Astrocyte (in vitro differentiated cells and primary cell): ENCODE results near the gene CDK6. TPM values are rescaled to one million over a fixed set of nuclear protein-coding genes. Genes with fewer than 3 reads are reported as not detected.

Source experiments
- DNase-seq: peaks from one replicate; pipeline ENCODE4 v3.0.0-alpha.2; 2010; ENCODE audit warnings: low read depth
- FAIRE-seq: peaks from 2 replicates; lab custom pipeline; 2011; peaks lifted over from hg19 to GRCh38; lab: Jason Lieb, UNC
- H2AFZ ChIP-seq: 2 replicates; pipeline ENCODE4 v1.6.0; 2012; ENCODE audit warnings: low read depth, low read length, inconsistent platforms
- H3K27ac ChIP-seq: 2 replicates; pipeline ENCODE4 v1.5.1; 2011; ENCODE audit warnings: low read depth, low read length, inconsistent platforms
- H3K27me3 ChIP-seq: 2 replicates; pipeline ENCODE4 v1.6.0; 2011; ENCODE audit warnings: low read length, inconsistent platforms; ENCODE audit not compliant: insufficient read depth
- H3K36me3 ChIP-seq: 2 replicates; pipeline ENCODE4 v1.5.1; 2011; ENCODE audit warnings: low read length, inconsistent platforms; ENCODE audit not compliant: insufficient read depth
- H3K4me1 ChIP-seq: 2 replicates; pipeline ENCODE4 v1.5.1; 2011; ENCODE audit warnings: low read length, inconsistent platforms; ENCODE audit not compliant: insufficient read depth
- H3K4me2 ChIP-seq: 2 replicates; pipeline ENCODE4 v1.6.0; 2012; ENCODE audit warnings: low read length, inconsistent platforms
- H3K4me3 ChIP-seq: 2 replicates; pipeline ENCODE4 v1.5.1; 2011; ENCODE audit warnings: low read depth, mild to moderate bottlenecking, low read length, inconsistent platforms; ENCODE audit not compliant: insufficient read depth
- H3K79me2 ChIP-seq: 2 replicates; pipeline ENCODE4 v1.6.0; 2012; ENCODE audit warnings: mild to moderate bottlenecking, low read length, inconsistent platforms; ENCODE audit not compliant: insufficient read depth
- H3K9ac ChIP-seq: 2 replicates; pipeline ENCODE4 v1.6.0; 2012; ENCODE audit warnings: mild to moderate bottlenecking, low read length, inconsistent platforms
- H3K9me3 ChIP-seq: 2 replicates; pipeline ENCODE4 v1.5.1; 2012; ENCODE audit warnings: low read depth, mild to moderate bottlenecking, low read length, inconsistent platforms; ENCODE audit not compliant: insufficient read depth
- H4K20me1 ChIP-seq: 2 replicates; pipeline ENCODE4 v1.6.0; 2012; ENCODE audit warnings: low read length, inconsistent platforms; ENCODE audit not compliant: insufficient read depth
- H3K27ac Mint-ChIP-seq: one replicate; pipeline ENCODE4 v1.8.0; 2021; ENCODE audit warnings: mild to moderate bottlenecking, mixed read lengths; ENCODE audit not compliant: unreplicated experiment
- H3K27me3 Mint-ChIP-seq: one replicate; pipeline ENCODE4 v1.8.0; 2021; ENCODE audit warnings: low read depth, mixed read lengths; ENCODE audit not compliant: unreplicated experiment
- H3K36me3 Mint-ChIP-seq: one replicate; pipeline ENCODE4 v1.8.0; 2021; ENCODE audit warnings: low read depth, mixed read lengths; ENCODE audit not compliant: unreplicated experiment
- H3K4me1 Mint-ChIP-seq: one replicate; pipeline ENCODE4 v1.8.0; 2021; ENCODE audit warnings: low read depth, mixed read lengths; ENCODE audit not compliant: unreplicated experiment
- H3K4me3 Mint-ChIP-seq: one replicate; pipeline ENCODE4 v1.8.0; 2021; ENCODE audit warnings: mild to moderate bottlenecking, moderate library complexity, mixed read lengths; ENCODE audit not compliant: unreplicated experiment
- H3K9me3 Mint-ChIP-seq: one replicate; pipeline ENCODE4 v1.8.0; 2021; ENCODE audit warnings: mild to moderate bottlenecking, mixed read lengths; ENCODE audit not compliant: unreplicated experiment
- EZH2 ChIP-seq: IDR thresholded peaks from 2 replicates; pipeline ENCODE4 v1.6.1; 2012; ENCODE audit warnings: mild to moderate bottlenecking, low read length, inconsistent platforms; ENCODE audit not compliant: insufficient read depth
- total RNA-seq: library from RNA; stranded (reverse); gene quantifications from 2 replicates; pipeline ENCODE4 v1.2.1, GENCODE V29; 2021
- TF ChIP-seq, protein P1 (sequence below): IDR thresholded peaks from 2 replicates; pipeline ENCODE4 v1.5.1; 2011; ENCODE audit warnings: low read depth, mild to moderate bottlenecking, inconsistent platforms, low read length, moderate library complexity; ENCODE audit not compliant: insufficient read depth

The CDK6 gene
- total RNA-seq, 1 donor from 2014 or later: 160 TPM

DNA sequence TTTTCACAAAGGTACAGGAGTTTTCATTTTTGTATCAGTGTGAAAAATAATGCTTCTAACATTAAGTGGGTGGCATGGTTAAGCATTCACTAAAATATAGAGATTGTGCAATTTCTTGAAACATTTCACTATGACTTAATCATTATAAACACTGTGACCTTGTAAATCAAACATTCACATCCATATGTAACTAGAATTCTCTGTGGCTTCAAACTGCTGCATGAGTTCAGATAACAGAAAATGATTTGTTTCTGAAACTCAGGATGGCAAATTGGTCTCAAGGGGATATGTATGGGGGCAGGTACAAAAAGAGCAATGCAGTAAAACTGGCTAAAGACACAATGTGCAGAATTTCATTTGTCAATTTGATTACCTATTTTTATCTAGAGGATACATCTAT is 250.0 kb downstream of the CDK6 start:
- Mint-ChIP-seq H3K27me3 (no peaks in the 10 kb centered on the region), H3K4me3 (no peak overlapping the region), H3K4me1 (peaks cover 10% of the 10 kb centered on the region), H3K9me3 (no peaks in the 10 kb centered on the region), H3K27ac (no peak overlapping the region), H3K36me3 (peaks cover 3% of the 10 kb centered on the region)
- FAIRE-seq: no peak
- Histone ChIP-seq H4K20me1 (peaks cover 70% of the 10 kb centered on the region), H3K27me3 (no peaks in the 10 kb centered on the region), H2AFZ (no peak overlapping the region), H3K4me1 (peaks cover 9% of the 10 kb centered on the region), H3K4me2 (peak overlapping the region; percentile 35), H3K9me3 (no peaks in the 10 kb centered on the region), H3K9ac (no peak overlapping the region), H3K4me3 (no peak overlapping the region), H3K36me3 (peaks cover under 1% of the 10 kb centered on the region), H3K79me2 (peaks cover 87% of the 10 kb centered on the region), H3K27ac (no peak overlapping the region)
- TF ChIP-seq EZH2: no peak
- TF ChIP-seq, protein P1, sequence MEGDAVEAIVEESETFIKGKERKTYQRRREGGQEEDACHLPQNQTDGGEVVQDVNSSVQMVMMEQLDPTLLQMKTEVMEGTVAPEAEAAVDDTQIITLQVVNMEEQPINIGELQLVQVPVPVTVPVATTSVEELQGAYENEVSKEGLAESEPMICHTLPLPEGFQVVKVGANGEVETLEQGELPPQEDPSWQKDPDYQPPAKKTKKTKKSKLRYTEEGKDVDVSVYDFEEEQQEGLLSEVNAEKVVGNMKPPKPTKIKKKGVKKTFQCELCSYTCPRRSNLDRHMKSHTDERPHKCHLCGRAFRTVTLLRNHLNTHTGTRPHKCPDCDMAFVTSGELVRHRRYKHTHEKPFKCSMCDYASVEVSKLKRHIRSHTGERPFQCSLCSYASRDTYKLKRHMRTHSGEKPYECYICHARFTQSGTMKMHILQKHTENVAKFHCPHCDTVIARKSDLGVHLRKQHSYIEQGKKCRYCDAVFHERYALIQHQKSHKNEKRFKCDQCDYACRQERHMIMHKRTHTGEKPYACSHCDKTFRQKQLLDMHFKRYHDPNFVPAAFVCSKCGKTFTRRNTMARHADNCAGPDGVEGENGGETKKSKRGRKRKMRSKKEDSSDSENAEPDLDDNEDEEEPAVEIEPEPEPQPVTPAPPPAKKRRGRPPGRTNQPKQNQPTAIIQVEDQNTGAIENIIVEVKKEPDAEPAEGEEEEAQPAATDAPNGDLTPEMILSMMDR: no peak
- peak; percentile 29 for DNase-seq

DNA sequence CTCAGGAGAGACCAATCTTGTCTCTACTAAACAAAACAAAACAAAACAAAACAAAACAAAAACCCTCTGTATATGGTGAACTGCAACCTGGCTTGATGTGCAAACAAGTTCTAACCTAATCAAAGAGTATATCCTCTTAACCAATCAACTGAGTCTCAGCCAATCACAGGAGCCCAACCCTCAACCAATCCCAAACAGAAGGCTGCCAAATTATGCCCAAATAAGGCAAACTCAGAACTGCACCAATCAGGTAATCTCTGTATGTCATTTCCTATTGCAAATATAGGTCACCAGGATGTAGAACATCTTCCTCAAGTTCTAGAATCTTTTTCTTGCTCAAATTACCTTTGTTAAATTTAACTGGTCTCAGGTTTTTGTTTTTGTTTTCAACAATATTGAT is 251.4 kb downstream of the CDK6 start:
- no peaks in the 10 kb centered on the region for H3K27me3 ChIP-seq
- no peak overlapping the region for H3K4me2 ChIP-seq
- no peak for TF ChIP-seq EZH2
- Mint-ChIP-seq H3K4me1 (peaks cover 10% of the 10 kb centered on the region), H3K36me3 (peaks cover 3% of the 10 kb centered on the region), H3K4me3 (no peak overlapping the region), H3K27me3 (no peaks in the 10 kb centered on the region), H3K27ac (no peak overlapping the region), H3K9me3 (no peaks in the 10 kb centered on the region)
- H3K9ac ChIP-seq: no peak overlapping the region
- no peak for FAIRE-seq
- H4K20me1 ChIP-seq: peaks cover 77% of the 10 kb centered on the region
- no peak overlapping the region for H2AFZ ChIP-seq
- DNase-seq: no peak
- peaks cover 100% of the 10 kb centered on the region for H3K79me2 ChIP-seq
- no peaks in the 10 kb centered on the region for H3K9me3 ChIP-seq
- peaks cover 9% of the 10 kb centered on the region for H3K4me1 ChIP-seq
- H3K36me3 ChIP-seq: peaks cover 6% of the 10 kb centered on the region
- no peak overlapping the region for H3K4me3 ChIP-seq
- no peak overlapping the region for H3K27ac ChIP-seq

DNA sequence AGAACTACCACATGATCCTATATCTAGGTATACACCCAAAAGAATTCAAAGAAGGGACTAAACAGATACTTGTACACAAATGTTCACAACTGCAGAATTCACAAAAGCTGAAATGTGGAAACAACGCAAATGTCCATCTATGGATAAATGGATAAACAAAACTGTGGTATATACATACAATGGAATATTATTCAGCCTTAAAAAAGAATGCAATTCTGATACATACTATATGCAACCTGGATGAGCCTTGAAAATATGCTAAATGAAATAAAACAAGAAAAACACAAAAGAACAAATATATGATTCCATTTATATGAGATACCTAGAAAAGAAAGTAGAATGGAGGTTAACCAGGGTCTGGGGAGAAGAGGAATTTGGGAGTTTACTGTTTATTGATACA is 253.4 kb downstream of the CDK6 start:
- Histone ChIP-seq H2AFZ (no peak overlapping the region), H4K20me1 (peaks cover 61% of the 10 kb centered on the region), H3K79me2 (peaks cover 91% of the 10 kb centered on the region), H3K27ac (no peak overlapping the region), H3K9me3 (no peaks in the 10 kb centered on the region), H3K4me3 (no peak overlapping the region), H3K9ac (no peak overlapping the region), H3K27me3 (no peaks in the 10 kb centered on the region), H3K4me1 (peaks cover 2% of the 10 kb centered on the region), H3K36me3 (peaks cover 13% of the 10 kb centered on the region), H3K4me2 (no peak overlapping the region)
- Mint-ChIP-seq H3K27ac (no peak overlapping the region), H3K9me3 (no peaks in the 10 kb centered on the region), H3K36me3 (peaks cover 3% of the 10 kb centered on the region), H3K4me3 (no peak overlapping the region), H3K4me1 (peaks cover 2% of the 10 kb centered on the region), H3K27me3 (no peaks in the 10 kb centered on the region)
- DNase-seq (no peak), FAIRE-seq (no peak)
- TF ChIP-seq EZH2: no peak
- TF ChIP-seq, protein P1: no peak
